ENCODE measurements around the gene PPFIBP2.

DNA sequence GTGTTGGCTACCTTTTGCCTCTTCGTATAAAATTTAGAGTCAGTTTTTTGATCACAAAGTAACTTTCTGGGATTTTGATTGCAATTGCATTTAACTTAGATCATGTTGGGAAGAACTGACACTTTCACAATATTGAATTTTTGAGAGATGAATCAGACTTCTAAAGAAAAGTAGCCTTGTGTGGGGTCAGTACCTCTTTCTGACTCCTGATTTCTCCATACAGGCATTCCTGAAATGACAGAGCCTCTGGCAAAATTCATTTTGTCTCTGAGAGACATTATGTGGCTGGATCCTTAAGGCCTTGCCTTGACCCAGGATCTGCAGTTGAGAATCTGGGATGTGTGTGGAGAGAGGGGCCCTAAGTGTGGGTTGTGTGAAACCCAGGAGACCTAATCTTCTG, 37.8 kb downstream of the PPFIBP2 start:
- TF ChIP-seq, protein P1, sequence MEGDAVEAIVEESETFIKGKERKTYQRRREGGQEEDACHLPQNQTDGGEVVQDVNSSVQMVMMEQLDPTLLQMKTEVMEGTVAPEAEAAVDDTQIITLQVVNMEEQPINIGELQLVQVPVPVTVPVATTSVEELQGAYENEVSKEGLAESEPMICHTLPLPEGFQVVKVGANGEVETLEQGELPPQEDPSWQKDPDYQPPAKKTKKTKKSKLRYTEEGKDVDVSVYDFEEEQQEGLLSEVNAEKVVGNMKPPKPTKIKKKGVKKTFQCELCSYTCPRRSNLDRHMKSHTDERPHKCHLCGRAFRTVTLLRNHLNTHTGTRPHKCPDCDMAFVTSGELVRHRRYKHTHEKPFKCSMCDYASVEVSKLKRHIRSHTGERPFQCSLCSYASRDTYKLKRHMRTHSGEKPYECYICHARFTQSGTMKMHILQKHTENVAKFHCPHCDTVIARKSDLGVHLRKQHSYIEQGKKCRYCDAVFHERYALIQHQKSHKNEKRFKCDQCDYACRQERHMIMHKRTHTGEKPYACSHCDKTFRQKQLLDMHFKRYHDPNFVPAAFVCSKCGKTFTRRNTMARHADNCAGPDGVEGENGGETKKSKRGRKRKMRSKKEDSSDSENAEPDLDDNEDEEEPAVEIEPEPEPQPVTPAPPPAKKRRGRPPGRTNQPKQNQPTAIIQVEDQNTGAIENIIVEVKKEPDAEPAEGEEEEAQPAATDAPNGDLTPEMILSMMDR (conservative IDR thresholded peaks at IDR 0.05; ENCODE audit: low read depth, low read length): no peak
- no peak for TF ChIP-seq EZH2 (IDR thresholded peaks at IDR 0.05; ENCODE audit: borderline replicate concordance, low read depth, low read length, poor library complexity, severe bottlenecking)
